Inflammatory macrophage treated with lipopolysaccharide for 4 hours (primary cell): Measurements from ENCODE around the gene ARL8A.
"Not testable (repeated sequence)": the region's sequence is repeated elsewhere in the genome, so short reads cannot be mapped to it uniquely, and the experiment has no call there.

Source experiments
- DNase-seq: peaks from one replicate; pipeline ENCODE4 v3.0.0-alpha.2; 2020

ARL8A gene

GRCh38 chr1:202156590-202156989 lies 12.1 kb upstream of the ARL8A start:
- DNase-seq, result no peak

GRCh38 chr1:202155478-202156021 lies 11.0 kb upstream of the ARL8A start:
- peak; percentile 93 for DNase-seq

- peak; percentile 54 for DNase-seq
Observed at GRCh38 chr1:202154766-202155477, 10.4 kb upstream of the ARL8A start.

- DNase-seq, result no peak
Observed at GRCh38 chr1:202154148-202154765, 9.7 kb upstream of the ARL8A start.

- no peak for DNase-seq
Observed at GRCh38 chr1:202153284-202153683, 8.7 kb upstream of the ARL8A start.

- DNase-seq, result no peak
Observed at GRCh38 chr1:202152399-202152798, 7.9 kb upstream of the ARL8A start.

- DNase-seq, result no peak
Observed at GRCh38 chr1:202151045-202151444, 6.5 kb upstream of the ARL8A start.

- no peak for DNase-seq
Observed at GRCh38 chr1:202150602-202151001, 6.1 kb upstream of the ARL8A start.

GRCh38 chr1:202150187-202150586 lies 5.7 kb upstream of the ARL8A start:
- DNase-seq, result no peak

- DNase-seq, result no peak
Observed at GRCh38 chr1:202149566-202149965, 5.0 kb upstream of the ARL8A start.

- DNase-seq, result no peak
Observed at GRCh38 chr1:202148391-202148790, 3.9 kb upstream of the ARL8A start.

GRCh38 chr1:202146993-202147392 lies 2.5 kb upstream of the ARL8A start:
- no peak for DNase-seq

GRCh38 chr1:202146279-202146678 lies 1.7 kb upstream of the ARL8A start:
- no peak for DNase-seq

GRCh38 chr1:202145744-202146140 lies 1.2 kb upstream of the ARL8A start:
- not testable (repeated sequence) for DNase-seq

- no peak for DNase-seq
Observed at GRCh38 chr1:202145068-202145743, 669 bp upstream of the ARL8A start.

GRCh38 chr1:202143768-202144401 lies 652 bp downstream of the ARL8A start:
- DNase-seq, result no peak

- peak; percentile 76 for DNase-seq
Observed at GRCh38 chr1:202143011-202143767, 1.3 kb downstream of the ARL8A start.

- DNase-seq, result not testable (repeated sequence)
Observed at GRCh38 chr1:202141468-202141867, 3.1 kb downstream of the ARL8A start.

- no peak for DNase-seq
Observed at GRCh38 chr1:202140833-202141232, 3.7 kb downstream of the ARL8A start.

GRCh38 chr1:202135221-202135721 lies 9.3 kb downstream of the ARL8A start:
- peak; percentile 47 for DNase-seq

- no peak for DNase-seq
Observed at GRCh38 chr1:202134645-202135172, 9.8 kb downstream of the ARL8A start.

- no peak for DNase-seq
Observed at GRCh38 chr1:202133989-202134388, 10.5 kb downstream of the ARL8A start.
